Activated CD8-positive, alpha-beta T cell treated with anti-CD3 and anti-CD28 coated beads, Interleukin-2, amount 10 ng/mL, durations not matched to agents 7 days and 5 days (primary cell): Measurements from ENCODE around the gene ABHD14A. TPM values are rescaled to one million over a fixed set of nuclear protein-coding genes. Genes with fewer than 3 reads are reported as not detected.
"Not testable (repeated sequence)": the region's sequence is repeated elsewhere in the genome, so short reads cannot be mapped to it uniquely, and the experiment has no call there.

Experiments
- ATAC-seq: fragments of 150-1000 bp; cut with Tn5 transposase; one replicate; pipeline ENCODE4 v1.10.0; 2021; ENCODE audit warnings: moderate library complexity
- CTCF ChIA-PET: fragments of 350-600 bp; sonication (Branson Sonifier 250); formaldehyde crosslinking; loops from one replicate; lab custom pipeline; 2021; ENCODE audit warnings: antibody characterized with exemption; lab: Charles Lee
- POLR2A ChIA-PET: fragments of 350-600 bp; sonication (Branson Sonifier 250); formaldehyde crosslinking; loops from one replicate; lab custom pipeline; 2021; ENCODE audit warnings: antibody characterized with exemption; lab: Charles Lee
- DNase-seq: peaks from one replicate; pipeline ENCODE4 v3.0.0-alpha.2; 2020
- H3K27ac Mint-ChIP-seq: one replicate; pipeline ENCODE4 v1.8.0; 2021; ENCODE audit warnings: mild to moderate bottlenecking, mixed read lengths
- H3K27me3 Mint-ChIP-seq: one replicate; pipeline ENCODE4 v1.8.0; 2021; ENCODE audit warnings: low read depth, mixed read lengths
- H3K36me3 Mint-ChIP-seq: one replicate; pipeline ENCODE4 v1.8.0; 2021; ENCODE audit warnings: low read depth, mixed read lengths
- H3K4me1 Mint-ChIP-seq: one replicate; pipeline ENCODE4 v1.8.0; 2021; ENCODE audit warnings: low read depth, mixed read lengths
- H3K4me3 Mint-ChIP-seq: one replicate; pipeline ENCODE4 v1.8.0; 2021; ENCODE audit warnings: mild to moderate bottlenecking, mixed read lengths
- H3K9me3 Mint-ChIP-seq: one replicate; pipeline ENCODE4 v1.8.0; 2022; ENCODE audit warnings: mixed read lengths; ENCODE audit not compliant: insufficient read depth
- total RNA-seq, 2 experiments: library from RNA; stranded (reverse); gene quantifications; one replicate each; pipeline ENCODE4 v1.2.3, GENCODE V29; 2021

Gene ABHD14A
- total RNA-seq, 2 experiments from 2014 or later, result 10.5 to 11.7 TPM

- Mint-ChIP-seq H3K9me3 (no peaks in the 10 kb centered on the region), H3K4me1 (peaks cover 47% of the 10 kb centered on the region), H3K4me3 (no peak overlapping the region), H3K36me3 (peaks cover 44% of the 10 kb centered on the region), H3K27me3 (peaks cover 3% of the 10 kb centered on the region), H3K27ac (peak overlapping the region; percentile 20)
- ChIA-PET POLR2A (interaction anchor here (0.5 to 5.6 kb wide), 4 partner anchors 9 to 65 kb away, joined by 3 to 65 read pairs (median 3); partner anchors contain the start of gene ACY1), CTCF (interaction anchor here (1.0 to 5.2 kb wide), 5 partner anchors 9 to 51 kb away, joined by 3 to 36 read pairs (median 6); partner anchors contain the start of genes ABHD14A, ABHD14B, ACY1 and RRP9)
- ATAC-seq, result no peak
- no peak for DNase-seq
Observed at GRCh38 chr3:51992017-51992682, 17.3 kb downstream of the ABHD14A start.

GRCh38 chr3:51993657-51994056 lies 18.8 kb downstream of the ABHD14A start:
- Mint-ChIP-seq H3K36me3 (peaks cover 44% of the 10 kb centered on the region), H3K27ac (peak overlapping the region; percentile 100)
- DNase-seq, result not testable (repeated sequence)

GRCh38 chr3:51994530-51994929 lies 19.7 kb downstream of the ABHD14A start:
- no peak for ATAC-seq
- H3K36me3 Mint-ChIP-seq, result peaks cover 44% of the 10 kb centered on the region
- no peak for DNase-seq
- H3K27ac Mint-ChIP-seq, result peak overlapping the region; percentile 100
- H3K4me1 Mint-ChIP-seq, result peaks cover 47% of the 10 kb centered on the region
- CTCF ChIA-PET, result interaction anchor here (1.3 to 5.2 kb wide), 5 partner anchors 12 to 61 kb away, joined by 5 to 36 read pairs (median 11); partner anchors contain the start of genes ABHD14A, ABHD14B, ACY1 and DUSP7
- H3K9me3 Mint-ChIP-seq, result no peaks in the 10 kb centered on the region
- POLR2A ChIA-PET, result interaction anchor here (0.8 to 5.6 kb wide), 6 partner anchors 8 to 61 kb away, joined by 4 to 65 read pairs (median 8); partner anchors contain the start of genes ABHD14B, ACY1 and DUSP7
- H3K4me3 Mint-ChIP-seq, result peak overlapping the region; percentile 100
- peaks cover 10% of the 10 kb centered on the region for H3K27me3 Mint-ChIP-seq

More at GRCh38 chr3:51993657-51994056, 18.8 kb downstream of the ABHD14A start:
- Mint-ChIP-seq H3K4me3 (peak overlapping the region; percentile 100), H3K4me1 (peaks cover 47% of the 10 kb centered on the region)
- ATAC-seq, H3K27me3 Mint-ChIP-seq, H3K9me3 Mint-ChIP-seq: not testable (repeated sequence)
- ChIA-PET CTCF (interaction anchor here (1.0 to 5.2 kb wide), 3 partner anchors 9 to 20 kb away, joined by 6 to 36 read pairs (median 7); partner anchors contain the start of genes ABHD14B and ACY1), POLR2A (interaction anchor here (5.6 kb wide), 1 partner anchor 10 kb away, joined by 65 read pairs; the partner anchor contains the start of gene ACY1)

GRCh38 chr3:51995346-51996163 lies 20.7 kb downstream of the ABHD14A start, which contains the start of gene RPL29:
Gene RPL29 (minus strand): TSS chr3:51995895. CDS start chr3:51995461, 434 bp downstream.
- Mint-ChIP-seq H3K4me3 (peak within 1 kb of the TSS; percentile 100), H3K9me3 (no peaks in the 10 kb centered on the region), H3K4me1 (peaks cover 47% of the 10 kb centered on the region), H3K27ac (peak within 1 kb of the TSS; percentile 100), H3K36me3 (peaks cover 44% of the 10 kb centered on the region), H3K27me3 (peaks cover 10% of the 10 kb centered on the region)
- ChIA-PET POLR2A (interaction anchor here (0.6 to 5.6 kb wide), 20 partner anchors 9 to 226 kb away, joined by 3 to 65 read pairs (median 4); partner anchors contain the start of genes ABHD14A, ABHD14B, ACY1 and DUSP7), CTCF (interaction anchor here (0.7 to 5.2 kb wide), 11 partner anchors 9 to 225 kb away, joined by 3 to 36 read pairs (median 5); partner anchors contain the start of genes ABHD14A, ABHD14B, ACY1 and DUSP7)
- DNase-seq (peak; percentile 95), ATAC-seq (peak; percentile 94)

GRCh38 chr3:51997172-51997571 lies 22.3 kb downstream of the ABHD14A start:
- peaks cover 33% of the 10 kb centered on the region for H3K36me3 Mint-ChIP-seq
- ChIA-PET POLR2A (no interaction called here), CTCF (interaction anchor here (2.1 kb wide), 1 partner anchor 57 kb away, joined by 9 read pairs; no protein-coding TSS in a partner anchor)
- no peak overlapping the region for H3K4me3 Mint-ChIP-seq
- H3K9me3 Mint-ChIP-seq, result no peaks in the 10 kb centered on the region
- ATAC-seq, result no peak
- peaks cover 10% of the 10 kb centered on the region for H3K27me3 Mint-ChIP-seq
- H3K4me1 Mint-ChIP-seq, result peaks cover 45% of the 10 kb centered on the region
- no peak for DNase-seq
- no peak overlapping the region for H3K27ac Mint-ChIP-seq

- H3K4me1 Mint-ChIP-seq, result peaks cover 37% of the 10 kb centered on the region
- DNase-seq, result no peak
- ChIA-PET CTCF (interaction anchor here (0.6 to 2.1 kb wide), 4 partner anchors 56 to 222 kb away, joined by 3 to 9 read pairs (median 4); partner anchors contain the start of gene DUSP7), POLR2A (no interaction called here)
- H3K9me3 Mint-ChIP-seq, result no peaks in the 10 kb centered on the region
- no peak for ATAC-seq
- no peak overlapping the region for H3K4me3 Mint-ChIP-seq
- H3K27me3 Mint-ChIP-seq, result peaks cover 10% of the 10 kb centered on the region
- H3K36me3 Mint-ChIP-seq, result peaks cover 24% of the 10 kb centered on the region
- H3K27ac Mint-ChIP-seq, result no peak overlapping the region
Observed at GRCh38 chr3:51997935-51998596, 23.2 kb downstream of the ABHD14A start.

- peaks cover 32% of the 10 kb centered on the region for H3K4me1 Mint-ChIP-seq
- H3K27ac Mint-ChIP-seq, result no peak overlapping the region
- ATAC-seq (no peak), DNase-seq (no peak)
- H3K9me3 Mint-ChIP-seq, result no peaks in the 10 kb centered on the region
- POLR2A ChIA-PET, result no interaction called here
- peaks cover 10% of the 10 kb centered on the region for H3K27me3 Mint-ChIP-seq
- H3K4me3 Mint-ChIP-seq, result no peak overlapping the region
- CTCF ChIA-PET, result interaction anchor here (1.6 to 2.1 kb wide), 3 partner anchors 55 to 222 kb away, joined by 4 to 9 read pairs (median 5); partner anchors contain the start of gene DUSP7
- peaks cover 20% of the 10 kb centered on the region for H3K36me3 Mint-ChIP-seq
Observed at GRCh38 chr3:51998774-51999173, 23.9 kb downstream of the ABHD14A start.

- peaks cover 10% of the 10 kb centered on the region for H3K27me3 Mint-ChIP-seq
- no peak for DNase-seq
- H3K4me1 Mint-ChIP-seq, result peaks cover 21% of the 10 kb centered on the region
- ChIA-PET CTCF (interaction anchor here (1.2 to 6.4 kb wide), 9 partner anchors 17 to 221 kb away, joined by 3 to 115 read pairs (median 17); partner anchors contain the start of genes ACY1 and DUSP7), POLR2A (no interaction called here)
- no peak for ATAC-seq
- no peak overlapping the region for H3K4me3 Mint-ChIP-seq
- no peaks in the 10 kb centered on the region for H3K9me3 Mint-ChIP-seq
- H3K36me3 Mint-ChIP-seq, result peaks cover 9% of the 10 kb centered on the region
- no peak overlapping the region for H3K27ac Mint-ChIP-seq
Observed at GRCh38 chr3:51999846-52000245, 25.0 kb downstream of the ABHD14A start.

GRCh38 chr3:52001443-52001974 lies 26.6 kb downstream of the ABHD14A start:
- ChIA-PET POLR2A (interaction anchor here (0.6 to 1.3 kb wide), 4 partner anchors 11 to 145 kb away, joined by 3 read pairs; partner anchors contain the start of gene PARP3), CTCF (interaction anchor here (0.6 to 6.4 kb wide), 46 partner anchors 8 to 338 kb away, joined by 3 to 115 read pairs (median 4); partner anchors contain the start of genes ACY1, DUSP7, POC1A and TLR9)
- Mint-ChIP-seq H3K36me3 (no peaks in the 10 kb centered on the region), H3K4me1 (peaks cover 24% of the 10 kb centered on the region), H3K4me3 (no peak overlapping the region), H3K9me3 (no peaks in the 10 kb centered on the region), H3K27ac (no peak overlapping the region), H3K27me3 (peaks cover 10% of the 10 kb centered on the region)
- peak; percentile 98 for ATAC-seq
- peak; percentile 92 for DNase-seq

GRCh38 chr3:52002748-52003147 lies 27.9 kb downstream of the ABHD14A start:
- no peak for DNase-seq

More at GRCh38 chr3:52002748-52003147, 27.9 kb downstream of the ABHD14A start:
- no peak for ATAC-seq
- Mint-ChIP-seq H3K36me3 (no peaks in the 10 kb centered on the region), H3K27ac (no peak overlapping the region), H3K4me3 (no peak overlapping the region), H3K4me1 (peaks cover 19% of the 10 kb centered on the region), H3K27me3 (peaks cover 6% of the 10 kb centered on the region), H3K9me3 (no peaks in the 10 kb centered on the region)
- ChIA-PET CTCF (interaction anchor here (0.9 to 6.4 kb wide), 22 partner anchors 10 to 337 kb away, joined by 3 to 115 read pairs (median 7); partner anchors contain the start of genes ABHD14B, DUSP7, POC1A and TLR9), POLR2A (interaction anchor here (0.6 to 0.8 kb wide), 2 partner anchors 8 to 160 kb away, joined by 3 to 4 read pairs; no protein-coding TSS in a partner anchor)
